LHCN-M2 (cell line): ENCODE data around the gene MEST. TPM values are rescaled to one million over a fixed set of nuclear protein-coding genes. Genes with fewer than 3 reads are reported as not detected.
"Not testable (repeated sequence)": the region's sequence is repeated elsewhere in the genome, so short reads cannot be mapped to it uniquely, and the experiment has no call there.

ENCODE experiments used
- DNase-seq: peaks from one replicate; pipeline ENCODE4 v3.0.0-alpha.2; 2012; ENCODE audit warnings: low read depth
- total RNA-seq: library from RNA; depleted of rRNA; stranded (reverse); fragments of >200 nt; gene quantifications from 2 replicates; pipeline ENCODE4 v1.2.3, GENCODE V29; 2014; rRNA removed

MEST gene
- total RNA-seq, 1 experiment from 2014 or later: 197 TPM

GRCh38 chr7:130523519-130524125 is 31.7 kb downstream of the MEST start:
- not testable (repeated sequence) for DNase-seq

- DNase-seq: no peak
Measured at GRCh38 chr7:130524628-130525027, 32.7 kb downstream of the MEST start.

- not testable (repeated sequence) for DNase-seq
Measured at GRCh38 chr7:130527752-130528355, 36.0 kb downstream of the MEST start.

- DNase-seq: no peak
Measured at GRCh38 chr7:130529417-130529816, 37.5 kb downstream of the MEST start.

GRCh38 chr7:130537894-130538293 is 46.0 kb downstream of the MEST start:
- DNase-seq: not testable (repeated sequence)

- not testable (repeated sequence) for DNase-seq
Measured at GRCh38 chr7:130541287-130541686, 49.4 kb downstream of the MEST start.

- not testable (repeated sequence) for DNase-seq
Measured at GRCh38 chr7:130542297-130542696, 50.4 kb downstream of the MEST start.

GRCh38 chr7:130543487-130544010 is 51.7 kb downstream of the MEST start:
- DNase-seq: no peak

- no peak for DNase-seq
Measured at GRCh38 chr7:130544356-130544755, 52.5 kb downstream of the MEST start.

- DNase-seq: no peak
Measured at GRCh38 chr7:130553398-130554029, 61.6 kb downstream of the MEST start.

GRCh38 chr7:130554481-130554880 is 62.6 kb downstream of the MEST start:
- no peak for DNase-seq

Other genes starting within 250 kb of the MEST start
- gene CPA2, start 225.2 kb upstream of the MEST start, total RNA-seq: not detected in 2 replicates
- gene CPA4, start 198.9 kb upstream of the MEST start, total RNA-seq: 90.5 and 118 TPM in 2 replicates
- gene CPA5, start 147.3 kb upstream of the MEST start, total RNA-seq: 0.06 TPM in 1 of 2 replicates, not detected in the other
- 0.23 TPM in 1 of 2 replicates, not detected in the other for gene CPA1, start 111.6 kb upstream of the MEST start, total RNA-seq
- gene CEP41, start 51.1 kb upstream of the MEST start, total RNA-seq: 33.3 and 34.8 TPM in 2 replicates
- gene COPG2, start 176.7 kb downstream of the MEST start, total RNA-seq: 44.3 and 54.0 TPM in 2 replicates
- gene TSGA13, start 194.5 kb downstream of the MEST start, total RNA-seq: not detected in 2 replicates
- not detected in 2 replicates for gene KLF14, start 242.1 kb downstream of the MEST start, total RNA-seq